ENCODE measurements around the gene CA10.

DNA sequence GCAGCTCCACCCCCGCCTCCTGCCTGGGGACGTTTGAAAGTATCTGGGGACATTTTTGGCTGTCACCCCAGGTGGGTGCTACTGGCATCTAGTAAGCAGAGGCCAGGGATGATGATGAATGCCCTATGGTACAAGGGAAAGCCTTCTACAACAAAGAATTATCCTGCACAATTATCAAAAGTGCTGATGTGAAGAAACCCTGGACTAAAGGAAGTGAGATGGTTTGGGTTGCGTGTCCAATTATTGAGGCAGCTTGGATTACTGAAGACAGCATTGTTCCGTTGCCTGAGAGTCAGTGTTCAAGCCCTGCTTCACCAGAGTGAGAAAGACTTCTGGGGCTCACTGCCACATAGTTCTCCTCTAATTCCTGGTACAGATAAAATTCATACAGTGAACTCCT is 343.4 kb downstream of the CA10 start:
- TF ChIP-seq EZH2phosphoT487 (IDR thresholded peaks at IDR 0.05; ENCODE audit: insufficient read depth, low read depth) = no peak
- no peak for TF ChIP-seq EZH2 (IDR thresholded peaks at IDR 0.05; ENCODE audit: insufficient read depth, poor library complexity, severe bottlenecking)
